Breast epithelium (tissue), 4 donors: ENCODE results near the gene ENTPD1. TPM values are rescaled to one million over a fixed set of nuclear protein-coding genes. Genes with fewer than 3 reads are reported as not detected.

Source experiments
- DNase-seq, 2 donors: peaks; one replicate each; pipeline ENCODE4 v3.0.0-alpha.2; 2019; ENCODE audit warnings: low spot score in 2 of 2
- H3K27ac ChIP-seq, 2 donors: fragments of 200-600 bp; sonication (generic) in 1 of 2; one replicate each; pipeline ENCODE4 v1.5.1; 2016 to 2019; ENCODE audit warnings: mild to moderate bottlenecking in 1 of 2
- H3K27me3 ChIP-seq, 2 donors: fragments of 200-600 bp; sonication (generic) in 1 of 2; one replicate each; pipeline versions ENCODE4 v1.5.1 to v1.6.0; 2017 to 2019; ENCODE audit warnings: control low read depth in 1 of 2, mild to moderate bottlenecking in 1 of 2
- H3K36me3 ChIP-seq: fragments of 200-600 bp; one replicate; pipeline ENCODE4 v1.5.1; 2019
- H3K4me1 ChIP-seq, 2 donors: fragments of 200-600 bp; sonication (generic); one replicate each; pipeline ENCODE4 v1.5.1; 2016 to 2019; ENCODE audit warnings: control low read depth in 1 of 2
- H3K4me3 ChIP-seq, 3 donors: fragments of 200-600 bp; sonication (generic); 1 replicate in 2 of 3; 2 replicates in 1 of 3; pipeline ENCODE4 v1.5.1; 2016 to 2019; ENCODE audit warnings: mild to moderate bottlenecking in 3 of 3, moderate library complexity in 2 of 3
- H3K9me3 ChIP-seq, 2 donors: fragments of 200-600 bp; sonication (generic) in 1 of 2; one replicate each; pipeline ENCODE4 v1.5.1; 2016 to 2019; ENCODE audit warnings: control low read depth in 1 of 2
- POLR2A ChIP-seq: fragments of 450-650 bp; IDR thresholded peaks from one replicate; pipeline ENCODE4 v1.6.1; 2016; ENCODE audit warnings: antibody characterized with exemption, mild to moderate bottlenecking, moderate library complexity
- POLR2AphosphoS5 ChIP-seq, 3 donors: sonication (generic); formaldehyde crosslinking; IDR thresholded peaks; one replicate each; pipeline ENCODE4 v1.6.1; 2017; ENCODE audit warnings: antibody characterized with exemption in 3 of 3
- intact Hi-C: fragments of 100-400 bp; cut with DNase I; formaldehyde crosslinking; loops from one replicate; pipeline ENCODE4 v1.15.1; 2023; ENCODE audit warnings: low total_unique reads
- total RNA-seq, 3 donors: library from RNA; depleted of rRNA; stranded (reverse); fragments of >200 nt; gene quantifications; one replicate each; pipeline ENCODE4 v1.1.0, GENCODE V29; 2016
- TF ChIP-seq, protein P1 (sequence below), 3 donors: fragments of 450-650 bp; IDR thresholded peaks; one replicate each; pipeline ENCODE4 v1.5.1; 2016 to 2017; ENCODE audit warnings: antibody characterized with exemption in 3 of 3, mild to moderate bottlenecking in 3 of 3, moderate library complexity in 3 of 3

Gene ENTPD1
- total RNA-seq, 3 donors from 2014 or later, result 17.4 to 26.9 (median 18.4) TPM

DNA sequence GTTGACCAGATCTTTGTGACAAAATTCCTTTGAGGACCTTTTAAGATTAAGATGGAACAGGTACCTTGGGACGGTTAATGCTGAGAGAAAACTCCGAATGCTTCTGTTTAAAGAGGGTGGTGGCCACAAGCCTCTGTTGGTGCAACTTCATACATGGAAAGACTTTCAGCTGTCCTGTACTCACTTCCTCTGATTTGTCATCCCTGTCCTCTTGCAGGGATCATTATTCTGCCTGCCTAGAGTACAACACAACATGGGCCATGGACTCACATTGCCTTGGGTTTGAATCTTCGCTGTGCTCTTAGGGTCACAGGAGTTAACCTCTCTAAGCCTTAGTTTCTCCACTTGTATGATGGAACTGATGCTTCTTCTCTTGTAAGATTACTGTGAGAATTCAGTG, 75.1 kb downstream of the ENTPD1 start:
- Histone ChIP-seq H3K9me3 (no peaks in the 10 kb centered on the region), H3K27me3 (no peaks in the 10 kb centered on the region), H3K4me1 (no peaks in the 10 kb centered on the region), H3K36me3 (no peaks in the 10 kb centered on the region), H3K4me3 (no peak overlapping the region), H3K27ac (peak overlapping the region in 1 of 2 donors; percentile 82)
- DNase-seq, result no peak
- no peak for TF ChIP-seq POLR2AphosphoS5 (IDR thresholded peaks at IDR 0.05)
- intact Hi-C loops, result no loop called here

DNA sequence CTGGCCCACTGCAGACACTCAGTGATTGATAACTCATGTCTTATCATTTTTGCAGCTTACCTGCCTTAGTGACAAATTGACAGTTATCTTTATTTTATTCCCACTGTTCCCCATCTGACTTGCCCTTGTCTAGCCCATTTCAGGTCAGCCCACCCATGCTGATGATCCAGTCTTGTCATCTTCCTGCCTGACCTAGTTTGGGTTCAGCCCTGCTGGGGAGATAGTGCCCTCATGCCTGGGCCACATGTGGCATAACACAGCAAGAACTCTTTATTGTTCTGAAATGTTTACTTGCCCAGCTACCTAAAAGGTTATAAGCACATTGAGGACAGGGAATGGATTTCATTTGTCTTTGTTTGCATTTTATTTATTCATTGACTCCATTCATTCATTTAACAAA, 75.6 kb downstream of the ENTPD1 start:
- no peak for DNase-seq
- no peaks in the 10 kb centered on the region for H3K36me3 ChIP-seq
- H3K4me1 ChIP-seq, result no peaks in the 10 kb centered on the region
- TF ChIP-seq POLR2AphosphoS5 (IDR thresholded peaks at IDR 0.05) (no peak), POLR2A (no peak)
- TF ChIP-seq, protein P1, sequence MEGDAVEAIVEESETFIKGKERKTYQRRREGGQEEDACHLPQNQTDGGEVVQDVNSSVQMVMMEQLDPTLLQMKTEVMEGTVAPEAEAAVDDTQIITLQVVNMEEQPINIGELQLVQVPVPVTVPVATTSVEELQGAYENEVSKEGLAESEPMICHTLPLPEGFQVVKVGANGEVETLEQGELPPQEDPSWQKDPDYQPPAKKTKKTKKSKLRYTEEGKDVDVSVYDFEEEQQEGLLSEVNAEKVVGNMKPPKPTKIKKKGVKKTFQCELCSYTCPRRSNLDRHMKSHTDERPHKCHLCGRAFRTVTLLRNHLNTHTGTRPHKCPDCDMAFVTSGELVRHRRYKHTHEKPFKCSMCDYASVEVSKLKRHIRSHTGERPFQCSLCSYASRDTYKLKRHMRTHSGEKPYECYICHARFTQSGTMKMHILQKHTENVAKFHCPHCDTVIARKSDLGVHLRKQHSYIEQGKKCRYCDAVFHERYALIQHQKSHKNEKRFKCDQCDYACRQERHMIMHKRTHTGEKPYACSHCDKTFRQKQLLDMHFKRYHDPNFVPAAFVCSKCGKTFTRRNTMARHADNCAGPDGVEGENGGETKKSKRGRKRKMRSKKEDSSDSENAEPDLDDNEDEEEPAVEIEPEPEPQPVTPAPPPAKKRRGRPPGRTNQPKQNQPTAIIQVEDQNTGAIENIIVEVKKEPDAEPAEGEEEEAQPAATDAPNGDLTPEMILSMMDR (IDR thresholded peaks at IDR 0.05), result no peak
- no peak overlapping the region for H3K4me3 ChIP-seq
- no peaks in the 10 kb centered on the region for H3K27me3 ChIP-seq
- H3K9me3 ChIP-seq, result no peaks in the 10 kb centered on the region
- H3K27ac ChIP-seq, result peak overlapping the region in 1 of 2 donors; percentile 82
- intact Hi-C loops, result no loop called here

DNA sequence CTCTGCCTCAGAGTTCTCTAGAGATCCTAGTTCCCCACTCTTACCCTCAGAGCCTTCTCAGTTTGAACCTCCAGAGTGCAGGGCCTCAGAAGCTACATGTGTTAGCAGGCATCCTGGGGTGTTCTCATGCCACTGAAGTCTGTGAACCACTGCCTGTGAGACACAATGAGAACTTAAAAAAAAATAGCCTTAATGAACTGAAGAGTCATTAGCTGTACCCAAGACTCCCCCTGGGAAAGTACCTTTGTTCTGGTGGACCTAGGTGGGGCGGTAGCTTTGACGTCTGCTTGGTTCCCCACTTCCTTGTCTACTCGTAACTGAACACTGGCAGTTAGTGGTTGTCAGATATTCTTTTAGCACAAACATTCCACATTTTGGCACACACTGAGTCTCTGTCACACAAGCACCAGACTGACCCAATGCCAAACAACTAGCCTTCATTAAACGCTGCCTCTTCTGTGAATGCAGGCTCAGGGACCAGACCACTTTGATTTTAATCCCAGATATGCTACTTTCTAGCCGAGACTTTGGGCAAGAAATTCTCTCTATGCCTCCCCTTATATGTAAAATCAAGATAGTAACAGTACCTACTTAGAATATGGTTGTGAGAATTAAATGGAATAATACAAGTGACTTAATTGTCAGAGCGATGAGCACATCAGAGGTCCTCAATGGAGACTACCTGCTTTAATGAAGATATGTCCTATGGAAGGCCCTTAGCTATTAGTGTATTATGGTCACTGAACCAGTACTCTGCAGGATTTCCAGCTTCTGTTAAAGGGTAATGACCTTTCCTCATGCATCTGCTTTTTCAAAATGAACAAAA, 76.5 kb downstream of the ENTPD1 start:
- Histone ChIP-seq H3K4me1 (no peaks in the 10 kb centered on the region), H3K36me3 (no peaks in the 10 kb centered on the region), H3K4me3 (no peak overlapping the region), H3K9me3 (no peaks in the 10 kb centered on the region), H3K27me3 (no peaks in the 10 kb centered on the region), H3K27ac (peak overlapping the region; percentile 18 to 82)
- intact Hi-C loops, result no loop called here
- TF ChIP-seq POLR2A, result no peak
- TF ChIP-seq, protein P1 (IDR thresholded peaks at IDR 0.05), result no peak
- TF ChIP-seq POLR2AphosphoS5 (IDR thresholded peaks at IDR 0.05), result no peak
- no peak for DNase-seq

DNA sequence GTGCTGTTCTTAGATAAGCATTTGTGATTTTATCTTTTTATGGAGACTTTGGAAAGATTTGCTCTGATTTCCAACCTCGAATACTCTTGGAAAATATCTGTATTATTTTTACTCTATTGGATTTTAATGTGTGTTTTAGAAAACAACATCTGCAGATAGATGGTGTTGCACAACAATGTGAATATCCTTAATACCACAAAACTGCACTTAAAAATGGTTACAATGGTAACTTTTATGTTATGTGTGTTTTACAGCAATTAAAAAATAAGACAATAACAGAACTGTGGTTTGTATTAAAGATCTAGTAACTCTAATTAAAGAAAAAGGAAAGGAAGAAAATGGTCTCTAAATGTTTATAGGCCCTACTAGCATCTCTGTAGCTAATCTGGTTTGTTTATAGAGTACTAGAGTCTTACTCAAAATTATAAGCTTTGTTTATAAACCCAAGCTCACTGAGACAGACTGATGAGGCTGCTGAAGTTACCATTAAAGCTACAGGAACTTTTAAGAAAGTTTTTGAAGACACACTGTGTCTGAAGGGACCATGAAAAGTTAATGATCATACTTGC, 77.2 kb downstream of the ENTPD1 start:
- no peaks in the 10 kb centered on the region for H3K4me1 ChIP-seq
- no peaks in the 10 kb centered on the region for H3K27me3 ChIP-seq
- no peak overlapping the region for H3K4me3 ChIP-seq
- H3K36me3 ChIP-seq, result no peaks in the 10 kb centered on the region
- DNase-seq, result no peak
- intact Hi-C loops, result no loop called here
- H3K9me3 ChIP-seq, result no peaks in the 10 kb centered on the region
- H3K27ac ChIP-seq, result peak overlapping the region; percentile 23 to 82
- TF ChIP-seq, protein P1 (IDR thresholded peaks at IDR 0.05), result no peak
- TF ChIP-seq POLR2A, result no peak
- TF ChIP-seq POLR2AphosphoS5 (IDR thresholded peaks at IDR 0.05), result no peak

DNA sequence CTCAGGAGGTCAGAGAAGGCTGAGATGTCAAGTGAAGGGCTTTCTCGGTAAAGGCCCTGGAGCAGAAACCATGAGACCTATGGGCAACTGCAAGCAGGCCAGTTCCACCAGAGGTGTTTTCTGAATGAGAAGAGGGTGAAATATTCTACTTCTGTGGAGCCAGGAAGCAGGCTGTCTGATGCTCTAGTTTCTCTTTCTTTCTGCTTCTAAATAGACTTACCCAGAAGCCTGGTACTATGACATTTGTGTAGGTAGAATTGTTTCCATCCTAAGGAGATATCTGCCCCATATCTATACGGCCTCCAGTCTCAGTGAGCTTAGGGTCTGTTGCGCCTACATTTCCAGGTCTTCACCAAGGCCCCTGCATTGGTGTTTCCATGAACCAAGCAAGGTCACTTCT, 78.4 kb downstream of the ENTPD1 start:
- DNase-seq, result no peak
- no peaks in the 10 kb centered on the region for H3K4me1 ChIP-seq
- no peak for TF ChIP-seq POLR2AphosphoS5 (IDR thresholded peaks at IDR 0.05)
- TF ChIP-seq, protein P1 (IDR thresholded peaks at IDR 0.05), result no peak
- TF ChIP-seq POLR2A, result no peak
- intact Hi-C loops, result no loop called here
- no peak overlapping the region for H3K4me3 ChIP-seq
- H3K36me3 ChIP-seq, result no peaks in the 10 kb centered on the region
- H3K27me3 ChIP-seq, result no peaks in the 10 kb centered on the region
- H3K27ac ChIP-seq, result peak overlapping the region in 1 of 2 donors; percentile 38
- no peaks in the 10 kb centered on the region for H3K9me3 ChIP-seq
